Aorta (tissue), 5 donors: ENCODE data around the gene GOLPH3. TPM values are rescaled to one million over a fixed set of nuclear protein-coding genes. Genes with fewer than 3 reads are reported as not detected.
A peak's percentile ranks its signal among the peaks of the same experiment; 100 is the strongest.
"Not testable (repeated sequence)": the region's sequence is repeated elsewhere in the genome, so short reads cannot be mapped to it uniquely, and the experiment has no call there.

Experiments used
- ATAC-seq: fragments of 200-7000 bp; cut with Tn5 transposase; one replicate; pipeline ENCODE4 v1.9.1; 2022; ENCODE audit warnings: moderate library complexity; ENCODE audit not compliant: low FRiP score
- DNase-seq, 2 donors: peaks; one replicate each; pipeline ENCODE4 v3.0.0-alpha.2; 2020
- H3K27ac ChIP-seq, 2 donors: one replicate each; pipeline ENCODE4 v1.5.1; 2013; ENCODE audit warnings: low read length in 2 of 2, mild to moderate bottlenecking in 2 of 2, moderate library complexity in 2 of 2, control low read depth in 1 of 2, inconsistent platforms in 1 of 2, low read depth in 1 of 2
- H3K27me3 ChIP-seq, 2 donors: one replicate each; pipeline ENCODE4 v1.6.1; 2013; ENCODE audit warnings: control low read depth in 1 of 2, low read length in 1 of 2, mild to moderate bottlenecking in 1 of 2, moderate library complexity in 1 of 2; ENCODE audit not compliant: insufficient read depth in 2 of 2, control insufficient read depth in 1 of 2
- H3K36me3 ChIP-seq, 2 donors: one replicate each; pipeline ENCODE4 v1.6.1; 2013; ENCODE audit warnings: control low read depth in 1 of 2, low read length in 1 of 2, mild to moderate bottlenecking in 1 of 2; ENCODE audit not compliant: insufficient read depth in 2 of 2, control insufficient read depth in 1 of 2
- H3K4me1 ChIP-seq, 2 donors: one replicate each; pipeline ENCODE4 v1.6.1; 2013; ENCODE audit warnings: low read length in 2 of 2, control low read depth in 1 of 2, mild to moderate bottlenecking in 1 of 2, moderate library complexity in 1 of 2; ENCODE audit not compliant: insufficient read depth in 2 of 2, control insufficient read depth in 1 of 2
- H3K4me3 ChIP-seq, 2 donors: one replicate each; pipeline ENCODE4 v1.5.1; 2013; ENCODE audit warnings: low read length in 2 of 2, control low read depth in 1 of 2, mild to moderate bottlenecking in 1 of 2
- H3K9me3 ChIP-seq: one replicate; pipeline ENCODE4 v1.6.1; 2013; ENCODE audit warnings: mild to moderate bottlenecking, low read length; ENCODE audit not compliant: control insufficient read depth
- whole genome bisulfite sequencing, 2 donors: extraction: QIAGEN DNeasy Blood & Tissue Kit; methylation state at CpG; one replicate each; pipeline ENCODE4 v1.1.7; 2013; 5-methylcytosine and 5-hydroxymethylcytosine counted together
- intact Hi-C, 2 donors: fragments of 100-400 bp; cut with DNase I; formaldehyde crosslinking; loops; one replicate each; pipeline versions ENCODE4 v1.14.2 to v1.15.0; 2022
- polyA plus RNA-seq, 2 donors: library from polyadenylated mRNA; stranded (reverse); fragments of 200-250 nt; gene quantifications; one replicate each; pipeline ENCODE4 v1.2.3, GENCODE V29; 2013
- total RNA-seq, 2 donors: library from RNA; stranded (reverse); fragmentation: NEBNext Ultra II Directional; extraction: Animal tissue kit (Norgen Biotek cat#: 25700); gene quantifications; one replicate each; pipeline ENCODE4 v1.2.1, GENCODE V29; 2021
- donor health status: healthy with polysubstance abuse.
- donor health status: Bipolar disorder and iron deficiency.
- donor health status: DM: no; HTN: no; CAD: no.
- donor health status: DM: no; HTN: no; CAD: no.
- donor health status: DM: yes; HTN: yes; CAD: no.

GOLPH3 gene
- total and polyA plus RNA-seq, 4 donors = 57.0 to 92.0 (median 74.1) TPM

- Histone ChIP-seq H3K36me3 (no peaks in the 10 kb centered on the region), H3K27ac (no peak overlapping the region), H3K4me1 (no peaks in the 10 kb centered on the region), H3K9me3 (no peaks in the 10 kb centered on the region), H3K27me3 (no peaks in the 10 kb centered on the region), H3K4me3 (no peak overlapping the region)
- intact Hi-C loops = loop anchor here in 1 of 2 donors (5.0 kb wide), 1 partner anchor 502 kb away; no protein-coding TSS in a partner anchor
- no peak for DNase-seq
- ATAC-seq = peak; percentile 39
- WGBS, 2 donors = 79 to 80% methylated on average over 10 of the region's 10 CpGs
These were observed 90.1 kb downstream of the GOLPH3 start for GRCh38 chr5:32083981-32084430.

GRCh38 chr5:32082701-32083100, 91.4 kb downstream of the GOLPH3 start:
- no peak overlapping the region for H3K4me3 ChIP-seq
- H3K27me3 ChIP-seq = no peaks in the 10 kb centered on the region
- no peaks in the 10 kb centered on the region for H3K4me1 ChIP-seq
- DNase-seq (no peak), ATAC-seq (no peak)
- H3K36me3 ChIP-seq = no peaks in the 10 kb centered on the region
- intact Hi-C loops = loop anchor here in 1 of 2 donors (5.0 kb wide), 1 partner anchor 500 kb away; no protein-coding TSS in a partner anchor
- no peak overlapping the region for H3K27ac ChIP-seq
- 50 to 54% methylated on average over 4 of the region's 4 CpGs for WGBS, 2 donors
- no peaks in the 10 kb centered on the region for H3K9me3 ChIP-seq

- intact Hi-C loops = loop anchor here in 1 of 2 donors (5.0 kb wide), 1 partner anchor 498 kb away; no protein-coding TSS in a partner anchor
- ATAC-seq, H3K27me3 ChIP-seq, H3K4me1 ChIP-seq, H3K4me3 ChIP-seq, H3K27ac ChIP-seq, H3K9me3 ChIP-seq, DNase-seq, H3K36me3 ChIP-seq: not testable (repeated sequence)
- WGBS, 2 donors = 94 to 100% methylated on average over 1 of the region's 1 CpG
These were observed 93.6 kb downstream of the GOLPH3 start for GRCh38 chr5:32080565-32080964.

GRCh38 chr5:32078855-32079254, 95.3 kb downstream of the GOLPH3 start:
- WGBS, 2 donors = 89 to 90% methylated on average over 6 of the region's 6 CpGs
- intact Hi-C loops = loop anchor here (5.0 to 10.0 kb wide), 2 partner anchors 252 to 494 kb away; no protein-coding TSS in a partner anchor

GRCh38 chr5:32076699-32077695, 97.1 kb downstream of the GOLPH3 start:
- ATAC-seq (no peak), DNase-seq (no peak)
- H3K27ac ChIP-seq = no peak overlapping the region
- H3K27me3 ChIP-seq = no peaks in the 10 kb centered on the region
- intact Hi-C loops = loop anchor here (1.0 to 10.0 kb wide), 3 partner anchors 250 to 492 kb away; no protein-coding TSS in a partner anchor
- WGBS, 2 donors = 25 to 26% methylated on average over 4 of the region's 4 CpGs
- H3K4me3 ChIP-seq = no peak overlapping the region
- no peaks in the 10 kb centered on the region for H3K36me3 ChIP-seq
- H3K9me3 ChIP-seq = no peaks in the 10 kb centered on the region
- H3K4me1 ChIP-seq = no peaks in the 10 kb centered on the region

More at GRCh38 chr5:32078855-32079254, 95.3 kb downstream of the GOLPH3 start:
- H3K27me3 ChIP-seq, DNase-seq, H3K36me3 ChIP-seq, H3K4me3 ChIP-seq, H3K27ac ChIP-seq, ATAC-seq, H3K4me1 ChIP-seq, H3K9me3 ChIP-seq: not testable (repeated sequence)

Other genes starting within 250 kb of the GOLPH3 start
- gene MTMR12, start 138.6 kb upstream of the GOLPH3 start, total RNA-seq = 10 to 100 TPM; 36.9 to 37.8 TPM
- 10 to 100 TPM in 1 of 2 donors, 1 to 10 TPM in 1; 8.8 to 10.9 TPM for gene MTMR12, start 138.6 kb upstream of the GOLPH3 start, polyA plus RNA-seq